ENCODE measurements around the gene HRH2.

HRH2 gene

GRCh38 chr5:175681045-175681967 lies 23.4 kb downstream of the HRH2 start:
- Histone ChIP-seq H3K4me1 (ENCODE audit: control insufficient read depth, insufficient read depth, low read length) (no peaks in the 10 kb centered on the region), H3K36me3 (ENCODE audit: control insufficient read depth, insufficient read depth, low read length) (no peaks in the 10 kb centered on the region), H3K27me3 (ENCODE audit: control insufficient read depth, insufficient read depth, low read length) (no peaks in the 10 kb centered on the region), H3K9ac (ENCODE audit: low read length) (no peak overlapping the region), H3K4me3 (ENCODE audit: low read length) (no peak overlapping the region), H3K27ac (ENCODE audit: low read depth, low read length) (no peak overlapping the region)

GRCh38 chr5:175681968-175682340 lies 24.1 kb downstream of the HRH2 start:
- H3K4me1 ChIP-seq (ENCODE audit: control insufficient read depth, insufficient read depth, low read length), result no peaks in the 10 kb centered on the region
- H3K27ac ChIP-seq (ENCODE audit: low read depth, low read length), result no peak overlapping the region
- H3K27me3 ChIP-seq (ENCODE audit: control insufficient read depth, insufficient read depth, low read length), result no peaks in the 10 kb centered on the region
- no peaks in the 10 kb centered on the region for H3K36me3 ChIP-seq (ENCODE audit: control insufficient read depth, insufficient read depth, low read length)
- H3K9ac ChIP-seq (ENCODE audit: low read length), result no peak overlapping the region
- no peak overlapping the region for H3K4me3 ChIP-seq (ENCODE audit: low read length)

- no peak overlapping the region for H3K4me3 ChIP-seq (ENCODE audit: low read length)
- no peaks in the 10 kb centered on the region for H3K27me3 ChIP-seq (ENCODE audit: control insufficient read depth, insufficient read depth, low read length)
- H3K27ac ChIP-seq (ENCODE audit: low read depth, low read length), result no peak overlapping the region
- no peak overlapping the region for H3K9ac ChIP-seq (ENCODE audit: low read length)
- no peaks in the 10 kb centered on the region for H3K4me1 ChIP-seq (ENCODE audit: control insufficient read depth, insufficient read depth, low read length)
- H3K36me3 ChIP-seq (ENCODE audit: control insufficient read depth, insufficient read depth, low read length), result no peaks in the 10 kb centered on the region
Measured at GRCh38 chr5:175682664-175683063, 24.8 kb downstream of the HRH2 start.

- Histone ChIP-seq H3K9ac (ENCODE audit: low read length) (no peak overlapping the region), H3K27ac (ENCODE audit: low read depth, low read length) (no peak overlapping the region), H3K4me1 (ENCODE audit: control insufficient read depth, insufficient read depth, low read length) (no peaks in the 10 kb centered on the region), H3K27me3 (ENCODE audit: control insufficient read depth, insufficient read depth, low read length) (no peaks in the 10 kb centered on the region), H3K36me3 (ENCODE audit: control insufficient read depth, insufficient read depth, low read length) (no peaks in the 10 kb centered on the region), H3K4me3 (ENCODE audit: low read length) (no peak overlapping the region)
Measured at GRCh38 chr5:175683231-175683630, 25.4 kb downstream of the HRH2 start.

DNA sequence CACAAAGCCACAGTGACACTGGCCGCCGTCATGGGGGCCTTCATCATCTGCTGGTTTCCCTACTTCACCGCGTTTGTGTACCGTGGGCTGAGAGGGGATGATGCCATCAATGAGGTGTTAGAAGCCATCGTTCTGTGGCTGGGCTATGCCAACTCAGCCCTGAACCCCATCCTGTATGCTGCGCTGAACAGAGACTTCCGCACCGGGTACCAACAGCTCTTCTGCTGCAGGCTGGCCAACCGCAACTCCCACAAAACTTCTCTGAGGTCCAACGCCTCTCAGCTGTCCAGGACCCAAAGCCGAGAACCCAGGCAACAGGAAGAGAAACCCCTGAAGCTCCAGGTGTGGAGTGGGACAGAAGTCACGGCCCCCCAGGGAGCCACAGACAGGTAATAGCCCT lies 26.1 kb downstream of the HRH2 start:
- Histone ChIP-seq H3K4me3 (ENCODE audit: low read length) (no peak overlapping the region), H3K27ac (ENCODE audit: low read depth, low read length) (no peak overlapping the region), H3K4me1 (ENCODE audit: control insufficient read depth, insufficient read depth, low read length) (no peaks in the 10 kb centered on the region)

GRCh38 chr5:175684931-175685330 lies 27.1 kb downstream of the HRH2 start:
- Histone ChIP-seq H3K27ac (ENCODE audit: low read depth, low read length) (no peak overlapping the region), H3K9ac (ENCODE audit: low read length) (no peak overlapping the region), H3K36me3 (ENCODE audit: control insufficient read depth, insufficient read depth, low read length) (no peaks in the 10 kb centered on the region), H3K27me3 (ENCODE audit: control insufficient read depth, insufficient read depth, low read length) (no peaks in the 10 kb centered on the region), H3K4me1 (ENCODE audit: control insufficient read depth, insufficient read depth, low read length) (no peaks in the 10 kb centered on the region), H3K4me3 (ENCODE audit: low read length) (no peak overlapping the region)

More for the DNA sequence above, 26.1 kb downstream of the HRH2 start:
- Histone ChIP-seq H3K9ac (ENCODE audit: low read length) (no peak overlapping the region), H3K36me3 (ENCODE audit: control insufficient read depth, insufficient read depth, low read length) (no peaks in the 10 kb centered on the region), H3K27me3 (ENCODE audit: control insufficient read depth, insufficient read depth, low read length) (no peaks in the 10 kb centered on the region)

DNA sequence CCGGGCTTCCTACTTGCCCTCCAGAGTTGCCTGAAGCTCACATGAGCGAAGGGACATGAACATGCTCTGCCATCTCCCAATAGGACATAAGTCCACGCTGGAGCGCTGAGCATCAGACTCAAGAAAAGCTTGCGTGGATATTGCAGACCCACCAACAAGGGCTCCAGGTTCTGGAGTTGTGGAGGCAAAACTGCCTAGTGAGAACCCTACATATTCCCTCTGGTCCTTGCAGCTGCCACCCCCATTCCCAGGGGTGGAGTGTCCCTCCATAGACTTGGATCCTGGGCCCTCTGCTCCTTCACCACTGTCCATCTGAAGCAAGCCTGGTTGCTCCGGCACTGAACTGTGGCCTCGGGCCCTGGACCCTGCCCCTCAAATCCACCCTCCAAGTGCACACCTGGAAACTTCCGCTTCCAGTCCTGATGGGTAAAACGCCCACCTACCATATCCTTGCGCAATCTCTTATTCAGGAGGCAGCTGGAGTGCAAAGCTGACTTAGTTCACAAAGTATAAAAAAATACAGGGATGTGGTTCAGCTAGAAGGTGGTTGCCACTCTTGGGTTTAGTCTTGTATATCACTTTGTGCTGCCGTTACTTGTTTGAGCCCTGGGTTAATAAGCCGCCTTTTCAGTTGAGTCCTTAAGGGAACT lies 28.0 kb downstream of the HRH2 start:
- Histone ChIP-seq H3K4me1 (ENCODE audit: control insufficient read depth, insufficient read depth, low read length) (no peaks in the 10 kb centered on the region), H3K9ac (ENCODE audit: low read length) (no peak overlapping the region), H3K4me3 (ENCODE audit: low read length) (no peak overlapping the region), H3K36me3 (ENCODE audit: control insufficient read depth, insufficient read depth, low read length) (no peaks in the 10 kb centered on the region), H3K27me3 (ENCODE audit: control insufficient read depth, insufficient read depth, low read length) (no peaks in the 10 kb centered on the region), H3K27ac (ENCODE audit: low read depth, low read length) (no peak overlapping the region)

- Histone ChIP-seq H3K27ac (ENCODE audit: low read depth, low read length) (no peak overlapping the region), H3K27me3 (ENCODE audit: control insufficient read depth, insufficient read depth, low read length) (no peaks in the 10 kb centered on the region), H3K9ac (ENCODE audit: low read length) (no peak overlapping the region), H3K36me3 (ENCODE audit: control insufficient read depth, insufficient read depth, low read length) (no peaks in the 10 kb centered on the region), H3K4me1 (ENCODE audit: control insufficient read depth, insufficient read depth, low read length) (no peaks in the 10 kb centered on the region), H3K4me3 (ENCODE audit: low read length) (no peak overlapping the region)
Measured at GRCh38 chr5:175686396-175686795, 28.5 kb downstream of the HRH2 start.

DNA sequence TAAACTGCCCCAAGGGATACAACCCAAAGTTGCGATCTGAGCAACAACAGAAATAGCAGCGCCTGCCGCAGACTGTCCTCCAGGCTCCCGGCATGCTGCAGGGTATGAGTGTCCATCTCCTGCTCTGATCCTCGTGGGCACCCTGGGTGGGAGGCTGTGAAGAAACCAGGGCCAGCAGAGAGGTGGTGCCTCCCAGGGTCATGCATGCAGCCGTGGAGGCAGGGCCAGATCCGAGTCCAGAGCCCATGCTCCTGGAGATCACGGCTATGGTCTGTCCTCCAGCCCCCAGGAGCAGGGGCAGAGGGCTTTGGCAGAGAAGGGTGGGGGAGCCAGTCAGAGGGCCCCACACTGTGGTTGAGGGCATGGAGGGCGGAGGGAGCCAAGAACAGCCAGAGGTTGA lies 29.0 kb downstream of the HRH2 start:
- H3K4me1 ChIP-seq (ENCODE audit: control insufficient read depth, insufficient read depth, low read length), result no peaks in the 10 kb centered on the region
- H3K4me3 ChIP-seq (ENCODE audit: low read length), result no peak overlapping the region
- no peak overlapping the region for H3K27ac ChIP-seq (ENCODE audit: low read depth, low read length)
- no peak overlapping the region for H3K9ac ChIP-seq (ENCODE audit: low read length)
- no peaks in the 10 kb centered on the region for H3K27me3 ChIP-seq (ENCODE audit: control insufficient read depth, insufficient read depth, low read length)
- no peaks in the 10 kb centered on the region for H3K36me3 ChIP-seq (ENCODE audit: control insufficient read depth, insufficient read depth, low read length)

DNA sequence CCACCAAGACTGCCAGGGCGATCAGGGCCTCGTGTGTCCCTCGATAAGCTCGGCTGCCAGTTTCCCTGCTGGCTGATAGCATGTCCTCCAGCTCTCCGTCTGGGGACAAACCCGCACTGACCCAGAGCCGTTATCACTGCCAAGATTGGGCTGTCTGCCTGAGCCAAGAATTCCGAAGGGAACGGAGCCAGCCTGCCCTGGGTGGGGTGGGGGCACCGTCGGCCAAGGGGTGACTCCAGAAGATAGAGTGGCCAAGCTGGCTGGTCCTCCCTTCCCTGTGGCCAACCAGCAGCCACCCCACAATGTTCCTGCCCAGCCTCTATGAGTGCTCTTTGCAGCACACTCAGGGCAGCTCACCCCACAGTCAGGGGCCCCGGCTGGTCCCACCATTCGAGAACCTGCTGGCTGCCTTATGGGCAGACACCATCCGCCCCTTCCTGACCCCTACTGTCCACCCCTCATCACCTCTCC lies 29.4 kb downstream of the HRH2 start:
- no peak overlapping the region for H3K9ac ChIP-seq (ENCODE audit: low read length)

DNA sequence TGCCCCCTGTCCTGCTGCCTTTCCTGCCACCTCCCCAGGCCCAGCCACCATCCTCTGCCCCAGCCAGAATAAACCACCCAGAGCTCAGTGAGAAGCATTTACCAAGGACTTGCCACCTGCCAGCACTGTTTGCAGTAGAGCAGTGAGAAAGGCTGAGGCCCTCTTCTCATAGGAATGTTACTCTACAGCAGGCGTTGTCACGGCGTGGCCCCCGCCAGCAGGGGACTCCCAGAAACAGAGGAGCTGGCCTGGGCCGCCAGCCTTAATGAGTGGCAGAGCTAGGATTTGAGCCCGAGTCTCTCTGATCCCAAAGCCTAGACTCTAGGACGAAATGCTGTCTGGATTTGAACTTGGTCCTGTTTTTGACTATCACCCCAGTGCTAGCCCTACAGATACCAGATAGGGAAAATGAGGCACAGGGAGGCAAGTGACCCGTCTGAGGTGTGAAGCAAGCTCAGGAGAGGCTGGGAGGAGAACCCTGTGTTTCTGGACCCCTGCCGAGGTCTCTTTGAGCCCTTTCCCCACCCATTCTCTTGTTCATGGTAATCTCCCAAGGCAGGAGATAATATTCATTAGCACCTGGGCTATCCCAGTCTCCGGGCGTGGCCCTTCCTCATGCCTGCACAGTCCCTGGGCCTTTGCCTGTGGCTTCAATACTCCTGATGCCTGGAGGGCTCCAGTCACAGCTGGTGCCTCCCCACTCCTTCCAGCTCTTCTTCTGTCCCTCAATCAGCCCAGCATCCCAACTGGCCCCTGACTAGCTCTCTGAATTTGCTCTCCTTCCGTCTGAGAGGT lies 30.7 kb downstream of the HRH2 start:
- Histone ChIP-seq H3K4me1 (ENCODE audit: control insufficient read depth, insufficient read depth, low read length) (no peaks in the 10 kb centered on the region), H3K27me3 (ENCODE audit: control insufficient read depth, insufficient read depth, low read length) (no peaks in the 10 kb centered on the region), H3K4me3 (ENCODE audit: low read length) (no peak overlapping the region), H3K9ac (ENCODE audit: low read length) (no peak overlapping the region), H3K36me3 (ENCODE audit: control insufficient read depth, insufficient read depth, low read length) (no peaks in the 10 kb centered on the region), H3K27ac (ENCODE audit: low read depth, low read length) (no peak overlapping the region)

More for the DNA sequence above, 29.4 kb downstream of the HRH2 start:
- no peaks in the 10 kb centered on the region for H3K27me3 ChIP-seq (ENCODE audit: control insufficient read depth, insufficient read depth, low read length)
- H3K27ac ChIP-seq (ENCODE audit: low read depth, low read length), result no peak overlapping the region
- no peaks in the 10 kb centered on the region for H3K4me1 ChIP-seq (ENCODE audit: control insufficient read depth, insufficient read depth, low read length)
- no peak overlapping the region for H3K4me3 ChIP-seq (ENCODE audit: low read length)
- no peaks in the 10 kb centered on the region for H3K36me3 ChIP-seq (ENCODE audit: control insufficient read depth, insufficient read depth, low read length)

All from rectal smooth muscle tissue (tissue), 1 donor.